ENCODE measurements around the gene TRAPPC10.

GRCh38 chr21:43997766-43998742 lies 14.1 kb upstream of the TRAPPC10 start:
- TF ChIP-seq, protein P1, sequence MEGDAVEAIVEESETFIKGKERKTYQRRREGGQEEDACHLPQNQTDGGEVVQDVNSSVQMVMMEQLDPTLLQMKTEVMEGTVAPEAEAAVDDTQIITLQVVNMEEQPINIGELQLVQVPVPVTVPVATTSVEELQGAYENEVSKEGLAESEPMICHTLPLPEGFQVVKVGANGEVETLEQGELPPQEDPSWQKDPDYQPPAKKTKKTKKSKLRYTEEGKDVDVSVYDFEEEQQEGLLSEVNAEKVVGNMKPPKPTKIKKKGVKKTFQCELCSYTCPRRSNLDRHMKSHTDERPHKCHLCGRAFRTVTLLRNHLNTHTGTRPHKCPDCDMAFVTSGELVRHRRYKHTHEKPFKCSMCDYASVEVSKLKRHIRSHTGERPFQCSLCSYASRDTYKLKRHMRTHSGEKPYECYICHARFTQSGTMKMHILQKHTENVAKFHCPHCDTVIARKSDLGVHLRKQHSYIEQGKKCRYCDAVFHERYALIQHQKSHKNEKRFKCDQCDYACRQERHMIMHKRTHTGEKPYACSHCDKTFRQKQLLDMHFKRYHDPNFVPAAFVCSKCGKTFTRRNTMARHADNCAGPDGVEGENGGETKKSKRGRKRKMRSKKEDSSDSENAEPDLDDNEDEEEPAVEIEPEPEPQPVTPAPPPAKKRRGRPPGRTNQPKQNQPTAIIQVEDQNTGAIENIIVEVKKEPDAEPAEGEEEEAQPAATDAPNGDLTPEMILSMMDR (IDR thresholded peaks at IDR 0.05 in 8 of 11, conservative IDR thresholded peaks at IDR 0.05 in 3 of 11), result no peak
- no peak for TF ChIP-seq POLR2AphosphoS5 (IDR thresholded peaks at IDR 0.05)

Data from spleen (tissue), 7 donors.